Ascending aorta (tissue), 2 donors: ENCODE results near the gene PIK3C3. TPM values are rescaled to one million over a fixed set of nuclear protein-coding genes. Genes with fewer than 3 reads are reported as not detected.

Experiments
- DNase-seq, 2 donors: peaks; one replicate each; pipeline ENCODE4 v3.0.0-alpha.2; 2019; ENCODE audit warnings: low spot score in 2 of 2
- H3K27ac ChIP-seq, 2 donors: fragments of 200-600 bp; sonication (generic); one replicate each; pipeline ENCODE4 v1.5.1; 2016 to 2017; ENCODE audit warnings: mild to moderate bottlenecking in 1 of 2
- H3K27me3 ChIP-seq: fragments of 200-600 bp; sonication (generic); one replicate; pipeline ENCODE4 v1.5.1; 2017
- H3K36me3 ChIP-seq, 2 donors: fragments of 200-600 bp; sonication (generic); one replicate each; pipeline ENCODE4 v1.5.1; 2016
- H3K4me1 ChIP-seq, 2 donors: fragments of 200-600 bp; sonication (generic); one replicate each; pipeline ENCODE4 v1.5.1; 2016 to 2017; ENCODE audit warnings: mild to moderate bottlenecking in 1 of 2
- H3K4me3 ChIP-seq, 2 donors: fragments of 200-600 bp; sonication (generic); one replicate each; pipeline ENCODE4 v1.5.1; 2016 to 2017; ENCODE audit warnings: mild to moderate bottlenecking in 1 of 2
- H3K9me3 ChIP-seq, 2 donors: fragments of 200-600 bp; sonication (generic); one replicate each; pipeline ENCODE4 v1.5.1; 2016
- intact Hi-C: fragments of 100-400 bp; cut with DNase I; formaldehyde crosslinking; loops from one replicate; pipeline ENCODE4 v1.15.1; 2023
- total RNA-seq: library from RNA; depleted of rRNA; stranded (reverse); fragments of >200 nt; gene quantifications from one replicate; pipeline ENCODE4 v1.1.0, GENCODE V29; 2016
- TF ChIP-seq, protein P1 (sequence below), 3 experiments: fragments of 200-600 bp in 2 of 3; fragments of 450-650 bp in 1 of 3; sonication (generic) in 2 of 3; IDR thresholded peaks; one replicate each; pipeline ENCODE4 v1.5.1; 2016 to 2019; ENCODE audit warnings: antibody characterized with exemption in 3 of 3, mild to moderate bottlenecking in 1 of 3, moderate library complexity in 1 of 3

Gene PIK3C3
- total RNA-seq, 1 donor from 2014 or later = 24.1 TPM

DNA sequence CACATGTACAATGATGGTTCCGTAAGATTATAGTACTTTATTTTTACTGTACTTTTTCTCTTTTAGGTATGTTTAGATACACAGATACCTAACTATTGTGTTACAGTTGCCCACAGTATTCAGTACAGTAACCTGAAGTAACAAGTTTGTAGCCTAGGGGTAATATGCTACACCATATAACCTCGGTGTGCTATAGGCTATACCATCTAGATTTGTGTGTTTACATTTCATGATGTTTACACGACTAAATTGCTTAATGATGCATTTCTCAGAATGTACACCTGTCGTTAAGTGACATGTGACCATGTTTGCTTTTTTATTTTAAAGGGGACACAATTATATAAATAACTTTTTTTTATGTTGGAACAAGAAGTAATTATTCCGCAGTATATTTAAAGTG lies 34.5 kb downstream of the PIK3C3 start:
- no peaks in the 10 kb centered on the region for H3K4me1 ChIP-seq
- no peaks in the 10 kb centered on the region for H3K27me3 ChIP-seq
- H3K27ac ChIP-seq = no peak overlapping the region
- TF ChIP-seq, protein P1, sequence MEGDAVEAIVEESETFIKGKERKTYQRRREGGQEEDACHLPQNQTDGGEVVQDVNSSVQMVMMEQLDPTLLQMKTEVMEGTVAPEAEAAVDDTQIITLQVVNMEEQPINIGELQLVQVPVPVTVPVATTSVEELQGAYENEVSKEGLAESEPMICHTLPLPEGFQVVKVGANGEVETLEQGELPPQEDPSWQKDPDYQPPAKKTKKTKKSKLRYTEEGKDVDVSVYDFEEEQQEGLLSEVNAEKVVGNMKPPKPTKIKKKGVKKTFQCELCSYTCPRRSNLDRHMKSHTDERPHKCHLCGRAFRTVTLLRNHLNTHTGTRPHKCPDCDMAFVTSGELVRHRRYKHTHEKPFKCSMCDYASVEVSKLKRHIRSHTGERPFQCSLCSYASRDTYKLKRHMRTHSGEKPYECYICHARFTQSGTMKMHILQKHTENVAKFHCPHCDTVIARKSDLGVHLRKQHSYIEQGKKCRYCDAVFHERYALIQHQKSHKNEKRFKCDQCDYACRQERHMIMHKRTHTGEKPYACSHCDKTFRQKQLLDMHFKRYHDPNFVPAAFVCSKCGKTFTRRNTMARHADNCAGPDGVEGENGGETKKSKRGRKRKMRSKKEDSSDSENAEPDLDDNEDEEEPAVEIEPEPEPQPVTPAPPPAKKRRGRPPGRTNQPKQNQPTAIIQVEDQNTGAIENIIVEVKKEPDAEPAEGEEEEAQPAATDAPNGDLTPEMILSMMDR (IDR thresholded peaks at IDR 0.05) = no peak
- H3K36me3 ChIP-seq = peaks cover 14 to 38% of the 10 kb centered on the region in 2 donors
- H3K9me3 ChIP-seq = no peaks in the 10 kb centered on the region
- no peak for DNase-seq
- no peak overlapping the region for H3K4me3 ChIP-seq
- intact Hi-C loops = no loop called here

DNA sequence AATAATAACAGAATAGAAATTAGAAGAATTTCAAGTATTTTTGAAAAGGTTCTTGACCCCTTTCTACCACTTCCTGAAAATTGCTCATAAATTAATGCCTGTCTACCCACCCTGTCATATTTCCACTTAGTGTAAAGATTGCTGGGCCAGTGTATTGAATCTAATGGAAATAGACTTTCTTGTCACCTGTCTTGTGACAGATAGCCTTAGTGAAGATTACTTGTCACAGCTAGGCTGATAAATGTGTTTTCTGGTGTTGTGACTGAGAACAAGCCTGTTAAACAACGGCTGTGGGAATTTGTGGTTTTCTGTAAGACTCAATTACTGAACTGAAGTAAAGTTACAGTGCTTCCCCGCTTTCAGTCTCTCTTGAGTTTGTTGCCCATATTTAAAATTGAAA lies 37.0 kb downstream of the PIK3C3 start:
- no peaks in the 10 kb centered on the region for H3K27me3 ChIP-seq
- DNase-seq = no peak
- H3K27ac ChIP-seq = no peak overlapping the region
- H3K9me3 ChIP-seq = no peaks in the 10 kb centered on the region
- H3K4me3 ChIP-seq = no peak overlapping the region
- intact Hi-C loops = no loop called here
- TF ChIP-seq, protein P1 (IDR thresholded peaks at IDR 0.05) = no peak
- no peaks in the 10 kb centered on the region for H3K4me1 ChIP-seq
- peaks cover 27 to 51% of the 10 kb centered on the region in 2 donors for H3K36me3 ChIP-seq

DNA sequence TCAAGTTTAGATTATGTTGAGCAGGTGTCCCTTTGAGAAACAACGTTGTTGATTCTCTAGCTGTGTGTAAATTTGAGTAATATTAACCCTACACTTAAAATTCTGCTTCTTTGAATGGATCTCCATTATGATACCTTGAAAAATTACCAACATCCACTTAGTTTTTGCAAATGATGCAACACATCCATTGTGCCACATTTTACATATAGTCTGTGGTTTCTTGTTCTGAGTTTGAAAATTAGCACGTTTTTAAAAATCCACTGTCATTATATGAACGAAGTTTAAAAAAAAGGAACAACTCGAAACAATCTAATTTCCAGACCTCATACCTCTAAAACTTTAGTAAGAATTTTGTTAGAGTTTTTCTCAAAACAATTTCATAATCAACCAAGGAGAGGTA lies 37.7 kb downstream of the PIK3C3 start:
- Histone ChIP-seq H3K9me3 (no peaks in the 10 kb centered on the region), H3K4me3 (no peak overlapping the region), H3K4me1 (no peaks in the 10 kb centered on the region), H3K27me3 (no peaks in the 10 kb centered on the region), H3K36me3 (peaks cover 29 to 57% of the 10 kb centered on the region in 2 donors), H3K27ac (no peak overlapping the region)
- intact Hi-C loops = no loop called here
- DNase-seq = no peak
- TF ChIP-seq, protein P1 (IDR thresholded peaks at IDR 0.05) = no peak

DNA sequence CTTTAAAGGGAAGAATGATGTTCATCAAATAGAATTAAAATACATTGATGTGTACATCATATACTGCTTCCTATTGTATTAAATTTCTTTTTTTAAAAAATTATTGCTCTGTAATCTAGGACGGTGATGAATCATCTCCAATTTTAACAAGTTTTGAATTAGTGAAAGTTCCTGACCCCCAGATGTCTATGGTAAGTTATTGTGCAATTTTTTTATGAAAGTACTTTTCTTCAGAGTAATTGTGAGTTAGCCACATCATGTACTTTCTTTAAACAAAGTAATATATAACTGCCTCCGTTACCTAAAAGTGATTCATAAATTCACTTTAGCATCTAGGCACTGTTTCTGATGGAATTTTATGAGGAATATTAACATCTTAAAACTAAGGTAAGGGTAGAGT lies 38.1 kb downstream of the PIK3C3 start:
- Histone ChIP-seq H3K36me3 (peaks cover 30 to 61% of the 10 kb centered on the region in 2 donors), H3K4me1 (no peaks in the 10 kb centered on the region), H3K4me3 (no peak overlapping the region), H3K27ac (no peak overlapping the region), H3K27me3 (no peaks in the 10 kb centered on the region), H3K9me3 (no peaks in the 10 kb centered on the region)
- TF ChIP-seq, protein P1 (IDR thresholded peaks at IDR 0.05) = no peak
- DNase-seq = no peak
- intact Hi-C loops = no loop called here

DNA sequence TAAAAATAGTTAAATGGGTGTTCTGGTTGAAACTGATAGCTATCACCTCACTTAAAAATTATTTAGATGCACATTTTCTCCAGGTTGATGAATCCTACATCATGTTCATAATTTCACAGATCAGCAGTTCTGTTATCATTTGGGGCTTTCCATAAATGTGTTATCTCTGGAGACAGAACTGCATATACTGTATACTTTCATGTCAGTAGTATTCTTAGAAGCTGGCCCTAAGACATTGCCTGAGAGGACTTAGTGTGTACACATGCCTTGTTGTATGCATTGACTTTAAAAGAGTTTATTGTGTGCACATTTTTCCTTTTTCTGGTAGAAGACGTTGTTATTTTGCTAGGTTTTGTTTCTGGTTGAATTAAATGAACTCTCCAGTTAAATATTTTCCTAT lies 41.0 kb downstream of the PIK3C3 start:
- Histone ChIP-seq H3K36me3 (peaks cover 34 to 72% of the 10 kb centered on the region in 2 donors), H3K4me3 (no peak overlapping the region), H3K27ac (no peak overlapping the region), H3K27me3 (no peaks in the 10 kb centered on the region), H3K4me1 (no peaks in the 10 kb centered on the region), H3K9me3 (no peaks in the 10 kb centered on the region)
- no peak for DNase-seq
- TF ChIP-seq, protein P1 (IDR thresholded peaks at IDR 0.05) = no peak
- intact Hi-C loops = no loop called here

DNA sequence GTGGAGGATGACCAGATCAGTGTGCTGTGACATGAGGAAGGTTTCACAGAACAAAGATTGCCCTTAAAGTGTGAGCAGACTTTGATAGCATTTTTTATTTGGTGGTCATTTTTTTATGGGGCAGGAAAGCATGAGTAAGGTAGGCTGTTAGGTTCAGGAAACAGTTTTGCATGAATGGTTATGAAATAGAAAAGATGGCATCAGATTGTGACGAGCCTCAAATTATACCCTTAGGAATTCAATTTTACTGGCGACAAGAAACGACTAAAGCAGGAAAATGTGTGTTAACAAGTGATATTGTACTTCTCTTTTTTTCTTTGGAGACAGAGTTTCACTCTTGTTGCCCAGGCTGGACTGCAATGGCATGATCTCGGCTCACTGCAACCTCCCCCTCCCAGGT lies 44.7 kb downstream of the PIK3C3 start:
- intact Hi-C loops = no loop called here
- Histone ChIP-seq H3K9me3 (no peaks in the 10 kb centered on the region), H3K27me3 (no peaks in the 10 kb centered on the region), H3K4me1 (no peaks in the 10 kb centered on the region), H3K4me3 (no peak overlapping the region), H3K27ac (no peak overlapping the region), H3K36me3 (peaks cover 32 to 70% of the 10 kb centered on the region in 2 donors)
- TF ChIP-seq, protein P1 (IDR thresholded peaks at IDR 0.05) = no peak
- DNase-seq = no peak
